Hippocampal formation (tissue), 2 donors: ENCODE measurements around the gene SPDEF.

Experiments used
- DNase-seq, 2 donors: peaks; one replicate each; lab custom pipeline; 2025; lab: John Stamatoyannopoulos, UW

Gene SPDEF

DNA sequence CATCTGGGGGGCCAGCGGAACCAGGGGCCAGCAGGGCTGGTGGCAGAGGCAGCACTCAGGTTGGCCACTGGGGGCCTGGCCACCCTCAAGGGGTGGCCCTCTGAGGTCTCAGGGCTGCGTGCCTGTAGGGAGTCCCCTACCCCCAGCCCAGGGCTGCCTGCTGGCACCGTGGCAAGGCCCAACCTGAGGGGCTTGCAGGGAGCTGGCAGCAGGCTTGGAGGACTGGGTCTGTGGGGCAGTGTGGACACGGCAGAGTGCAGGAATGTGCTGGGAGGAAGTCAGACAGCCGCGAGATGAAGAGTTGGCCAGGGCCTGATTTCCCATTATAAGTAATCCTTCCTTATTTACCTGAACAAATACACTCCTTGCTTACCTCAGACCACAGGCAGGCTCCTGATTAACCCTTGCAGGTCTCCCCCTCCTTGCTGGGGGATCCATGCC lies at the start of gene SPDEF:
Gene SPDEF (minus strand): TSS at position 299 of the 441 bp plus-strand sequence. CDS start 11,874 bp downstream, outside the sequence.
- no peak for DNase-seq

- no peak for DNase-seq
Measured at GRCh38 chr6:34603707-34604106, 47.6 kb upstream of the SPDEF start.

DNA sequence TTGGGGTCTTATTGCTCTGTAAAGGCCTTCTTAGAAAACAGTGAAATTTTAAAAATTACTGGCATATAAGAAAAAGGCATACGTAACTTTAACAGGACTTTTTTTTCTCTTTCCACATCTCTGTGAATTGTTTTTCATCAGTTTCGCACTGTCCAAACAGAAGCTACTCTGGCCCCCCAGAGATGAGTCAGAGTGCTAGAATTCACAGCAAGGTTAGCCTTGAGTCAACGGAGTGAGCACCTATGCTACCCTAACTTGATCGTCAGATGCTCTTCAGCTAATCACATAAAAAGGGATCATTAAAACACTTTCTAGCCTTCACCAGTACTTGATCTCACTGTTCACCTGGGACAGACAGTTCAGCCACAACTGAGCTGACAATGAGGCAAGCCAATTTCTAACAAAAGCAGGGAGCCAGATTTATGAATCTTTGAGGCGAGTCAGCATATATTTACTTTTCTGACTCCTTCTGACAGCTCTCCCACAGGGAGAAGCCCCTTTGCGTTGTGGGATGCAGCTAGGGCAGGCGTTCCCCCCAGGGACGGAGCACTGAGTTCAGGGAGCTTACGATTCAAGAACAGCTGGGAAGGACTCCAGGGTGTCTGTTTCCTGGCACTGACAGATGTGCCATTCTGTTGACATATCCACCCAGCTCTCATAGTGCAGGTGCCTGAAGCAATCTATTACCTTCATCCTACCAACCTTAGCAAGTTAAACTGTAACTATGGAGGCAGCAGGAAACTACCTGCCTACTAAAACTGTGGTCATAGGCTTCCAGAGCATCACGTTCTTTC lies 46.4 kb upstream of the SPDEF start:
- no peak for DNase-seq

GRCh38 chr6:34601706-34602105 lies 45.6 kb upstream of the SPDEF start:
- DNase-seq, result peak; percentile 34 to 45

DNA sequence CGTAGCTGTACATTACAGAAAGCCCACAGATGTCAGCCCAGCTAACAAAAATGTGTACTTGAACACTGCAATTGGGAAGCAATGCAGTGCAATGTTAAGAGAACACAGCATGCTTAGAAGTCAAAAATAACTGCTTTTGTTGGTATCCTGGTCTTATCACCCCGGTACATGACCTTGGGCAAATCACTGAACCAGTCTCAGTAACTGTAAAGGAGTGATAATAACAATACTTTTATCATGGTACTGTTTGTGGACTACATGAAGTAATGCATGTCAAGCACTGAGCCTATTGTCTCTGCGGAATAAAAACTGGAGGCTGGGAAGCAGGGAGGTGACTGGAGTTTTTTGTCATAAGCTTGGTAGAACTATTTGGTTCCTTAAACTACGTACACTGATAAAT lies 44.7 kb upstream of the SPDEF start:
- no peak for DNase-seq

- no peak for DNase-seq
Measured at GRCh38 chr6:34600101-34600500, 44.0 kb upstream of the SPDEF start.

GRCh38 chr6:34598712-34599111 lies 42.6 kb upstream of the SPDEF start:
- no peak for DNase-seq

DNA sequence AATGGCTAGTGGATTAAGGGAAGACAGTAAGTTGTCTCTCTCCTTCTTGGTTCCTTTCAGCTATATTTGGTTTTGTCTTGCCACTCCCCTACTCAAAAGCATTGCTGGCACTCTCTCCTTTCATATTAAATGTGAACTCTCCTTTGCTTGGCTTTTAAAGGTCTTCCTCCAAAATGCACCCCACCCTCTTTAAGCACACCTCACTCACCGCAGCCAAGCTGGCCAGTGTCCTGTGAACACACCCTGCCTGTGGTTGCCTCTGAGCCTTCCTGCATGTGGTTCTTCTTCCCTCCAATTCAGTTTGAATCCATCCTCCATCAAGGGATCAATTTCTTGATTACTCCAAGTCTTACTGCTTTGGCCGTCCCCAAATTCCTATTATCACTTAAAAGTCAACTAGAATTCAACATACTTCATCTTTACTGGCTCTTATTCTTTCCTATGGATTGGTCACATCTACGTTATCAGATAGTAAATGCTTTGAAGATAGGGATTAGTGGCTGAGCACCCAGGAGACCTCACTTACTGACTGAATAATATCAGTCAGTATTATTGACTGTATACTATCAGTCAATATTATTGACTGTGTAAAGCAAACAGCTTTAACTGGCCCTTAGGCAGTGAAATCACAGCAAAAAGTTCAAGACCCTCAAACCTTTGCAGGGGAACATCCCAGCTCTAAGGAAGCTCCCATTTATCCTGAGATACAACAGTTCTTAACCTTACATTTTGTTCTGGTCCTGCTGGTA lies 41.6 kb upstream of the SPDEF start:
- no peak for DNase-seq

- DNase-seq, result no peak
Measured at GRCh38 chr6:34596798-34597197, 40.7 kb upstream of the SPDEF start.

DNA sequence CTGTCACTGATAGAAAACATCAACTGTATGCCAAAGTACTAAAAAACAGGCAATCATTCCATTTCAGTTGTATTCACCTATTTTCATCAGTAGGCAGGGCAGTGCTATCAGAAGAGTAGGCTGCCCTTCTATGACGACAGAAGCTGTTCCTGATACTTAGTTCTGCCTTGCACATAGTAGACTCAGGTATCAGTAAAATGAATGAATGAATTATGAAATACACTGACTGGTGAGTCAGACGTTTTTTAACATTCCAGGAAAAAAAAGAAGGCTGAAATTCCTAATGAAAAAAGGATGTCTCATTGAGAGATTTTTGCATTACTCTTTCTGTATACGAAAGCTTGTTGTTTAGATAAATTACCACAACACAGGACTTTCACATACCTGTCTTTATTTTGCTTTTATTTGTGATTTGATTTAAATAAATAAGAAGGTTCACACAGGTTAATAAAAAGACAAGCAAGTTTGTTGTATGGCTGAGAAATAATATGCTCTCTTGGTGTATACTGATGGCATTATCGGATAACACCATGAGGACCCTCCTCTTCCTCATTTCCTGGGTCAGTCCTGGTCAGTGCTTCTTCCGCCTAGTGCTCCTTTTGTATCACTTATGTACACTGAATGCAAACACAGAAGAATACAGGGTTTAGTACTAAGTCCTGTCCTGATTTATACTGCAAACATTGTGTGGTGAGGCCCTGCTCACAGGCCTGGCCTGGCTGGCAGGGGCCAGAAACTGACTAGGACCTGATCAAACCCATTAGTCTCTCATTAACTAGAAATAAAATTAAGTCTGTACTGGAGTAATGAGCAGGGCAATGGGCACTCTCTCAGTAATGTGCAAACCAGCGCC lies 39.4 kb upstream of the SPDEF start:
- DNase-seq, result no peak

- DNase-seq, result no peak
Measured at GRCh38 chr6:34593701-34594100, 37.6 kb upstream of the SPDEF start.

DNA sequence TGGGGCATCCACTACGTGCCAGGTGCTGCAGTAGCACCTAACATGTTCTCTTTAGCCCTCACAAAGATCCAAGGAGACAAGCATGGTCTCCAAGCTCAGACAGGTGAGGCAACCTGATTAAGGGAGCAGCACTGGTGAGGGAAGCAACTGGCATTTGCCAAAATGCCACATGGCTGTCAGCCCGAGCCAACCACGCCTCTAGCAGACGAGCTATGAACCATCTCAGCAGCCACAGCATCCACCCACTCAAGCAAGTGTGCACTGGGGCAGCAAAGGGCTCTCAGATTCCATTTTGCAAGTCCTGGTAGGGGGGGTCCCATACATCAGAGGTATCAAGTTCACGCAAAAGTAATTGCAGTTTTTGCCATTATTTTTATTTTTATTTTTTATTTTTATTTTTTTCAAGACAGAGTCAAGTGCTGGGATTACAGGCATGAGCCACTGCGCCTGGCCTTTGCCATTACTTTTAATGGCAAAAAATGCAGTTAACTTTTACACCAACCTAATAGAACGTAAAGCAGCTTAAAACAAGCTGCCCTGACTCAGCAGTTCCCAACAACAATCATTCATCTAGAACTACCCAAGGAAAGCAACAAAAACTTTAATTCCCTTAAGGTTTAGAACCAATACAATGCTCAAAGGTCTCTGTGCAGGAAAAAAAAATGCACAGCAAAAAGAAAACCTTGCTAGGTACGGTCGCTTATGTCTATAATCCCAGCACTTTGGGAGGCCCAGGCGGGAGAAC lies 36.3 kb upstream of the SPDEF start:
- DNase-seq, result no peak

GRCh38 chr6:34589691-34590090 lies 33.6 kb upstream of the SPDEF start:
- no peak for DNase-seq

- no peak for DNase-seq
Measured at GRCh38 chr6:34589140-34589539, 33.0 kb upstream of the SPDEF start.

- DNase-seq, result no peak
Measured at GRCh38 chr6:34587851-34588250, 31.7 kb upstream of the SPDEF start.

- no peak for DNase-seq
Measured at GRCh38 chr6:34587325-34587724, 31.2 kb upstream of the SPDEF start.

DNA sequence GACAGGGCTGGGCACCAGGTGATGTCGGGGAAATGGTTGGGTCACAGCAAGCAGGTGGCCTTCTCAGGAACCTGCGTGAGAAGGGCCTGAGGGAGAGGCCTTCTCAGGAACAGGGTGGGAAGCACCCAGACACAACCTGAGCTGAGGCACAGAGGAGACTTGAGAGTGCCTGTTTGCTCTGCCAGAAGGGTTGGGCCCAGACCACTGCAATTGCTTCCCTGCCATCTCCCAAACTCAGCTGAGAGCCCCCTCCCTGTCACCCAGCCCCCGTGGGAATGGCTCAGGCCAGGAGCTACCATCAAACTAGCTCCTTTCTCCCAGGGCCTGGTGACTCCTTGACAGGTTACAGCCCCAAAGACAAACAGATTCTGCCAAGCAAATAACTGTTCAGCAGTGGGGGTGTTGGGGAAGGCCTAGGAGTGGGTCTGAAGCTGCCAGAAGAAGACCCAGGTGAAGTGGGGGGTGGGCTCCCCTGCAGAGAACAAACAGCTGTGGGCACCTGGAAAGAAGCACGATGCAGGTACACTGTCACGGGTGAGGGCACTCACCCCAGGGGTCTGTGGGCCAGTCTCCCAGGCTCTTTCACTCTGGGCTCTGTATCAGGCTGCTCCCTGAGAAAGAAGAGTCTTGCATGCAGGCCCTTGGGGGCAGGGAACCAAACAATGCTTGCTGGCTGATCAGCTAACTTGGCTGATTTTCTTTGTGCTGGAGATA lies 30.4 kb upstream of the SPDEF start:
- DNase-seq, result no peak

- no peak for DNase-seq
Measured at GRCh38 chr6:34585512-34586061, 29.5 kb upstream of the SPDEF start.

DNA sequence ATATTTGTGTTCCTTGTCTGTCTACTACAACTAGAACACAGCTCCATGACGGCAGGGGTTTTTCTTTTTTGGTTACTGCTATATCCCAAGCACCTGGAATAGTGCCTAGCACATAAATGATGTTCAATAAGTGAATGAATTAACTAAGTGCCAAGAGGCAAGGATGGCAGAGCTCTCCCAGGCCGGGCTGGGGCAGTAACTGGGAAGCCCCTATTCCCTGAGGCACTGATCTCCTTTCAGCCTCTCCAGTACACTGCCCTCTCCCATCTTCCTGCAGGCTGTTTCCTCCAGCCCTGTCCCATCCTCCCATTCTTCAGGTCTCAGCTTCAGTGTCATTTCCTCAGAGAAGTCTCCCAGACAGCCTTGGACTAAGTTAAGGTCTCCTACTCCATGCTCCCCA lies 29.0 kb upstream of the SPDEF start:
- no peak for DNase-seq

DNA sequence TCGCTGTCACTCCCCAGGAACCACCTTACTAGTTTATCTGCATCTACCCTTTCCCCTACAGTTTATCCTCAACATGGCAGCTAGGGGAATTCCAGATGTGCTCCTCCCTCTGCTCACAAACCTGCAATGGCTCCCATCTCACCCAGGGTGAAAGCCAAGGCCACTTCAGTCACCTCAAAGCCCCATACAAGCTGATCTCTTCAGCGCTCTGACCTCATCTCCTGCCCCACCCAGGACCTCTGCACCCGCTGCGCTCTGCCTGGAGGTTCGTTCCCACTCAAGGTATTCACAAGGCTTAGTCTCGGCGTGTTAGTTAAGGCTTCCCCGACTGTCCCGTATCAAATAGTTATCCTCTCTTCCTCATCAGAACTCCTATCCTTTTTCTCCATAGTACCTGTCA lies 28.6 kb upstream of the SPDEF start:
- DNase-seq, result no peak
